NK-92 treated with Interleukin-12 subunit alpha and Interleukin-12 subunit beta, amount 100 ng/mL, for 24 hours (cell line): ENCODE measurements around the gene SLC35E1.
A peak's percentile ranks its signal among the peaks of the same experiment; 100 is the strongest.
"Not testable (repeated sequence)": the region's sequence is repeated elsewhere in the genome, so short reads cannot be mapped to it uniquely, and the experiment has no call there.

ENCODE experiments used
- DNase-seq: peaks from one replicate; lab custom pipeline; 2025; lab: John Stamatoyannopoulos, UW

The SLC35E1 gene

DNA sequence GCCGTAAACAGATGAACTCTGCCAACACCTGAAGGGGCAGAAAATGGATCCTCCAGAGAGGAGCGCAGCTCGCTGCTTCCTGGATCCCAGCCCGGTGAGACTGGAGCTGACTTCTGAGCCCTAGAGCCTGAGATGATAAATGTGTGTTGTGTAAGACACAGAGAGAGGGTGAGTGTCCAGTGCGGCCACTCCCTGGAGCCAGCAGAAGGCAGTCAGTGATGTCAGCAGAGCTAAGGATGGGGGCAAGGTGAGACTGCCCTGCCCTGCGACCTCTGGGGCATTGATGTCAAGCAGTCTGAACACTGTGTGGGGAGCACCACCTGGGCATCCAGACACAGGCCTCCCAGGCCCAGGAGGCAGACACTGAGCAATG, 9.7 kb upstream of the SLC35E1 start:
- no peak for DNase-seq

- no peak for DNase-seq
These were observed 9.1 kb upstream of the SLC35E1 start for GRCh38 chr19:16581145-16581970.

DNA sequence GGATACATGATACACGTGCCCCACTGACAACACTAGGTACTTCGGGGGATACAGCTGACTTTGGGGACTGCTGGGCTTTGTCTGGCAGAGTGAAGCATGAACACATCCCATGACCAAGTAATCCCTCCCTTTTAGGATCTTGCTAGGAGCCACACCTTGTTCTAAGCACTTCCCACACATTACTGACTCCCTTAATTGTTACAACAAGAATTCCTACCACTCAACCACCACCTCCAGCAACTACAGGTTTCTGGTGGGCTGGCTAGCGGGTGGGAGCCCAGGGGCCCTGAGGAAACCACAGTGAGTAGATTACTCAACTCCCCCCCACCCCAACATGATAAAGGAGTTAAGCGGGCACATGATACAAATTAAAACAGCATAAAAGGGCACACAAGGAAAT, 7.2 kb upstream of the SLC35E1 start:
- no peak for DNase-seq

DNA sequence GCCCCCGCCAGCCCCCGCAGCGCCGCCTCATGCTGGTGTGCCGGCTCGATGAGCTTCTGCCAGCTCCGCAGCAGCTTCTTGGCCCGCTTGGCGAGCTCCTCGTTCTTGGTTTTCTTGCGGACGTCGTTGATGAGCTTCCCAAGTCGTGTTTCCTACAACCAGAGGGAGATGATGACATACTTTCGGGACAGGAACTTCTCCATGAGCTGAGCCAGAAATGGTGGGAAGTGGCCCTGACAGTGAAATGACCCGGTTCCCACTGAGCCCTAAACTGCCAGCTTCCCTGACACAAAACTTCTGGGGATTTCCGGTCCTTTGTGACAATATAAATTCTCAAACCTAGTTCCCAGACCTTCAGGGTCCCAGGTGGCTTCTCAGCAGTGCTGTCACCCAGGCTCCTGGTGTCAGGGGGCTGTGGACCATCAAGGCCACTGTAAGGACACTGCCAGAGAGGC, 5.3 kb upstream of the SLC35E1 start:
- no peak for DNase-seq

- no peak for DNase-seq
These were observed 4.7 kb upstream of the SLC35E1 start for GRCh38 chr19:16576690-16577530.

GRCh38 chr19:16575861-16576689, 3.9 kb upstream of the SLC35E1 start:
- DNase-seq: no peak

DNA sequence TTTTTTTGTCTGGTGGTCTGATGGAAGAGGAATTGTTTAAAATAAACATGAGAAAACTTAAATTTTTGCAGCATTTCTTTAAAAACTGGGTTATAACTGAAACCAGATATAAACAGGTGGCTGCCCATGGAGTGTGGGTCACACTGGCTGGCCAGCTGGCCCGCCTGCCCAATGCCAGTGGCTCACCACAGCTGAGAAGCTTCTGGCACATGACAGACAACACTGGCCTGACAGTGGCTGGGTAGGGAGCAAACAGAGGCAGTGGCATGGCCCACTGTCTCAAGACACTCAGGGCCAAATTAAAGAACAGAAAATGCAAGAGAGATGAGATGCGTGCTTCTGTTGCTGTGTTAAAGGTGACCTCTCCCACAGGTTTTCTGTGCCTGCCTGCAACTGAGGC, 3.1 kb upstream of the SLC35E1 start:
- no peak for DNase-seq

DNA sequence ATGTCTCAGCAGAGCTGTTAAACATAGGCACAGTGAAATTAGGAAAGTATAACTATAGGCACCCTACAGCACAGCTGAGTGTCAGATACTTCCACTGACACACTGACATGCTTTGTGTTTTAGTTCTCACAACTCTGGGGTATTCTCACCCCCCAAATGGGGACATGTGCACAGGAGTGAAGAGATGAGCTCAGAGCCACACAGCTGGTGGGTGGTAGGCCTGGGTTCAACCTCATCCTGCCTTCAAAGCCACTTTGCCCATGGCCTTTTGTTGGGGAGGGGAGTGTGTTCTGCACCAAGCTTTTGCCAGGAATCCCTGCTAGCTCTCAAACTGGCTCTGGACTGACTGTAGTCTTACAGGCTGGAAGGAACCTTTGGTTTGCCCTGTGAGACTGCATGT, 1.7 kb upstream of the SLC35E1 start:
- no peak for DNase-seq

DNA sequence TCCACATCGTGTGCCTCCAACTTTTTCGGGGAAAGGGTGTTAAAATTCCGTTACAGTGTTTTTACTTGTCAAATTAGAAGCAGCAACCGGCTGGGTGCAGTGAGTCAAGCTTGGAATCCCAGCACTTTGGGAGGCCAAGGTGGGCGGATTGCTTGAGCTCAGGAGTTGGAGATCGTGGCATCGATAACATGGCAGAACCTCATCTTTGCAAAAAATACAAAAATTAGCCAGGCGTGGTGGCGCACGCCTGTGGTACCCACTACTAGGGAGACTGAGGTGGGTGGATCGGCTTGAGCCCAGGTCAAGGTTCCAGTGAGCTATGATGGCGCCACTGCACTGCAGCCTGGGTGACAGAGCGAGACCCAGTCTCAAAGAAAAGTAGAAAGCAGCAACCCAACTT, 1.1 kb upstream of the SLC35E1 start:
- no peak for DNase-seq

- no peak for DNase-seq
These were observed 338 bp downstream of the SLC35E1 start for GRCh38 chr19:16571822-16572331.

- no peak for DNase-seq
These were observed 932 bp downstream of the SLC35E1 start for GRCh38 chr19:16571283-16571682.

DNA sequence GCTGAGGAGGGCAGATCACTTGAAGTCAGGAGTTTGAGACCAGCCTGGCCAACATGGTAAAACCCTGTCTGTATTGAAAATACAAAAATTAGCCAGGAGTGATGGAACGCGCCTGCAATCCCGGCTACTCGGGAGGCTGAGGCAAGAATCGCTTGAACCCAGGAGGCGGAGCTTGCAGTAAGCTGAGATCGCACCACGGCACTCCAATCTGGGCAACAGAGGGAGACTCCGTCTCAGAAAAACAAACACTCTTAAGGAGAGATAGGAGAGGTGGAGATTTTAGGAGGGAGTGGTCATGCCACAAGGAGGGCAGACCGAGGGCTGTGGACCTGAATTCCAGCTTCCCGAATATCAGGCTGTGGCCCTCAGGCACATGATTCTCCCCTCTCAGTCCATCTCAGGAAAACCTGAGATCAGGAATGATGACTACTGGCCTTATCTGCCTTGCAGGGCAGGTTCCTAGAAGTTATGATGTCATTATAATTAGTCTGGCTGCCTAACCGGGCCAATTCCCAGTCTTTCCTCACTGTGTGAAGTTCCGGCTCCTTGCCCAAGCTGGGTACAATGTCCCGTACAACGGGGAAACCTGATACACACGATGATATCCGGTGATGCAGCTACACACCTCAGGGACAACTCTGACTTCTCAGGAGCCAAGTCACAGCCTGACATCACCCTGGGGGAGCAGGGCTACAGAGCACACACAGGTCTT, 2.5 kb downstream of the SLC35E1 start:
- no peak for DNase-seq

GRCh38 chr19:16566702-16567101, 5.5 kb downstream of the SLC35E1 start:
- DNase-seq: no peak

DNA sequence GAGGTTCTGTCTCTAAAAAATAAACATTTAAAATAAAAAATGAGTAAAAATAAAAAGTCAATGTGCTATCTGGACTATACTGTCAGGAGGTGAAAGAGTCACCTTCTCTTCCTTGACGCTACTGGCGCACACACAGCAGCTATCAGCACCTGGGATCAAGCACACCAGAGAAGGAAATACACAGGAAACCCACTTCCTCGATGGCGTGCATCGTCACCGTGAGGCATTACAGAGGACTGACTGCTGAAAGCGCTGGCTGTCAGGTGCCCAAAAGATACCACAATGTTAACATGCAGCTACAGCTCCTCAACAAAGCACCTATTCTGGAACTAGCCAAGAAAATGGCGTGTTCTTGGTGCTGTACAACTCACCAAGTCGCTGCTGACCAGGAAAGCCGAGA, 6.1 kb downstream of the SLC35E1 start:
- peak; percentile 28 for DNase-seq

- no peak for DNase-seq
These were observed 7.4 kb downstream of the SLC35E1 start for GRCh38 chr19:16564842-16565241.

DNA sequence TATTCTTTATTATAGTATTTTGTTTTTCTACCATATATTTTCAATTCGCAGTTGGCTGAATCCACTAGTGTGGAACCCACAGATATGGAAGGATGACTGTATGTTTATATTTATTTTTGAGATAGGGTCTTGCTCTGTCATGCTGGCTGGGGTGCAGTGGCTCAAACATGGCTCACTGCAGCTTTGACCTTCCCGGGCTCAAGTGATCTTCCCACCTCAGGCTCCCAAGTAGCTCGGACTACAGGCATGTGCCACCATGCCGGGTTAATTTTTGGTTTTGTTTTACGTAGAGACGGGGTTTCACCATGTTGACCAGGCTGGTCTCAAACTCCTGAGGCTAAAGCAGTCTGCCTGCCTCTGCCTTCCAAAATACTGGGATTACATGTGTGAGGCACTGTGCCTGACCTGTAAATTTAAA, 9.6 kb downstream of the SLC35E1 start:
- no peak for DNase-seq

DNA sequence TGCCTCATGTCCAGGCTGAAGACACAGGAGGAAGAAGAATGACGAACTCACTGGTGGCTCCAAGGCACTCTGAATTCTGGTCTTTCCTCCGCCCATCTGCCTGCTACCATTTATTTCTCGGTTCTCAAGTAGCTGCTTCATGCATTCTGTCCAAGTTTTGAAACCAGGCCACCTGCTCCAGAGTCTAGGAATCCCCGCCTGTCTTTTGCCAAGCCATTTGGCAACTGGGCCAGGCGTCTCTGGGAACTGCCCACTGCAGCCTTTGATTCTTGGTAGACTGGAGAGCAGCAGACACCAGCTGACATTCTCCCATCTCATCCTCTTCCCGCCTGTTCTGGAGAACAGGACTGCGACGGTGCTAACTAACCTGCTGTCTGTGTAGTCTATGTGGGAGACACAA, 10.8 kb downstream of the SLC35E1 start:
- DNase-seq: no peak

GRCh38 chr19:16559780-16560276, 12.4 kb downstream of the SLC35E1 start:
- no peak for DNase-seq

GRCh38 chr19:16554776-16555175, 17.4 kb downstream of the SLC35E1 start:
- DNase-seq: no peak

DNA sequence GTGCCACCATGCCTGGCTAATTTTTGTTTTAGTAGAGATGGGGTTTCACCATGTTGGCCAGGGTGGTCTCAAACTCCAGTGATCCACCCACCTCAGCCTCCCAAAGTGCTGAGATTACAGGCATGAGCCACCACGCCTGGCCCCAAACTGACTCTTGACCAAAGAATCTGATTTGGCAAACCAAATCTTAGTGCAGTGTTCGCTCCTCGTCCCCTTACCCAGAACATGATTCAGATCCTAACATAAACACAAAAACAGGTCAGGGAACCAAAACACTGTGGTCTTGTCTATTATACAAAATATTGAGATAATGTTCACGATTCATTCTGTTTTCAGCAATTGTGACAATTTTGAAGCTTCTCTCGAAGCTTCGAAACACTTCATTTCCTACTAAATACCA, 20.3 kb downstream of the SLC35E1 start:
- DNase-seq: not testable (repeated sequence)

GRCh38 chr19:16548956-16549355, 23.3 kb downstream of the SLC35E1 start:
- no peak for DNase-seq
